ENCODE results near the gene PLAAT4. TPM values are rescaled to one million over a fixed set of nuclear protein-coding genes. Genes with fewer than 3 reads are reported as not detected.
"Not testable (repeated sequence)": the region's sequence is repeated elsewhere in the genome, so short reads cannot be mapped to it uniquely, and the experiment has no call there.

Gene PLAAT4
- total and polyA plus RNA-seq, 12 donors, result 3.3 to 565 (median 9.0) TPM

GRCh38 chr11:63530021-63530420 lies 6.6 kb upstream of the PLAAT4 start:
- WGBS, 2 donors, result 93 to 95% methylated on average over 2 of the region's 2 CpGs
- Histone ChIP-seq H3K9me3 (no peaks in the 10 kb centered on the region), H3K27me3 (peaks cover 0 to 6% (median 0%) of the 10 kb centered on the region in 7 donors), H3K4me3 (no peak overlapping the region), H3K4me1 (peaks cover 0 to 30% (median 0%) of the 10 kb centered on the region in 9 donors), H3K36me3 (no peaks in the 10 kb centered on the region), H3K27ac (no peak overlapping the region)
- ATAC-seq (no peak), DNase-seq (no peak)
- intact Hi-C loops (cut with DNase I), result loop anchor here in 1 of 10 donors (10.0 kb wide), 1 partner anchor 85 kb away; the partner anchor contains the start of gene PLAAT3
- no peak for TF ChIP-seq CTCF (IDR thresholded peaks at IDR 0.05)

- H3K9me3 ChIP-seq, H3K36me3 ChIP-seq, DNase-seq, H3K27me3 ChIP-seq, H3K4me3 ChIP-seq: not testable (repeated sequence)
- Histone ChIP-seq H3K4me1 (peaks cover 0 to 42% (median 4%) of the 10 kb centered on the region in 9 donors), H3K27ac (peak overlapping the region in 1 of 10 donors; percentile 56)
- ATAC-seq, result peak in 7 of 8 donors; percentile 42 to 71 (median 46)
- intact Hi-C loops (cut with DNase I), result loop anchor here in 1 of 10 donors (10.0 kb wide), 1 partner anchor 84 kb away; the partner anchor contains the start of gene PLAAT3
- 71 to 75% methylated on average over 4 of the region's 6 CpGs for WGBS, 2 donors
These were observed 5.4 kb upstream of the PLAAT4 start for GRCh38 chr11:63531074-63531792.

- TF ChIP-seq CTCF (IDR thresholded peaks at IDR 0.05), result no peak
- no peaks in the 10 kb centered on the region for H3K9me3 ChIP-seq
- no peaks in the 10 kb centered on the region for H3K36me3 ChIP-seq
- no peak overlapping the region for H3K4me3 ChIP-seq
- ATAC-seq (no peak), DNase-seq (no peak)
- peaks cover 0 to 6% (median 0%) of the 10 kb centered on the region in 7 donors for H3K27me3 ChIP-seq
- H3K27ac ChIP-seq, result no peak overlapping the region
- 52 to 70% methylated on average over 2 of the region's 2 CpGs for WGBS, 2 donors
- intact Hi-C loops (cut with DNase I), result loop anchor here in 2 of 10 donors (1.0 to 10.0 kb wide), 2 partner anchors 11 to 83 kb away; partner anchors contain the start of gene PLAAT3 (in 1 of the 2)
- H3K4me1 ChIP-seq, result peaks cover 0 to 49% (median 12%) of the 10 kb centered on the region in 9 donors
These were observed 4.5 kb upstream of the PLAAT4 start for GRCh38 chr11:63532117-63532516.

- 66 to 75% methylated on average over 4 of the region's 4 CpGs for WGBS, 2 donors
- Histone ChIP-seq H3K27me3 (peaks cover 0 to 3% (median 0%) of the 10 kb centered on the region in 7 donors), H3K9me3 (no peaks in the 10 kb centered on the region), H3K4me1 (peaks cover 5 to 57% (median 20%) of the 10 kb centered on the region in 9 donors), H3K36me3 (no peaks in the 10 kb centered on the region), H3K4me3 (no peak overlapping the region), H3K27ac (no peak overlapping the region)
- TF ChIP-seq CTCF (IDR thresholded peaks at IDR 0.05), result no peak
- ATAC-seq (no peak), DNase-seq (no peak)
- intact Hi-C loops (cut with DNase I), result loop anchor here in 2 of 10 donors (1.0 to 10.0 kb wide), 2 partner anchors 12 to 82 kb away; partner anchors contain the start of gene PLAAT3 (in 1 of the 2)
These were observed 3.7 kb upstream of the PLAAT4 start for GRCh38 chr11:63532799-63533475.
